ENCODE data around the gene THEMIS2.

THEMIS2 gene

GRCh38 chr1:27886744-27887143, 14.4 kb downstream of the THEMIS2 start:
- DNase-seq: no peak

- DNase-seq: no peak
These were observed 15.1 kb downstream of the THEMIS2 start for GRCh38 chr1:27887215-27888021.

- DNase-seq: no peak
These were observed 17.2 kb downstream of the THEMIS2 start for GRCh38 chr1:27889506-27889905.

GRCh38 chr1:27891196-27891889, 19.0 kb downstream of the THEMIS2 start:
- no peak for DNase-seq

GRCh38 chr1:27894521-27894920, 22.2 kb downstream of the THEMIS2 start:
- DNase-seq: no peak

GRCh38 chr1:27906759-27907158, 34.4 kb downstream of the THEMIS2 start:
- no peak for DNase-seq

- DNase-seq: no peak
These were observed 40.1 kb downstream of the THEMIS2 start for GRCh38 chr1:27912429-27912828.

GRCh38 chr1:27915082-27915575, 42.8 kb downstream of the THEMIS2 start:
- DNase-seq: no peak

- DNase-seq: no peak
These were observed 49.9 kb downstream of the THEMIS2 start for GRCh38 chr1:27922272-27922671.

- DNase-seq: no peak
These were observed 56.0 kb downstream of the THEMIS2 start for GRCh38 chr1:27928216-27928954.

- no peak for DNase-seq
These were observed 58.8 kb downstream of the THEMIS2 start for GRCh38 chr1:27931184-27931583.

GRCh38 chr1:27931759-27932158, 59.4 kb downstream of the THEMIS2 start:
- DNase-seq: no peak

- DNase-seq: peak; percentile 93
These were observed 62.6 kb downstream of the THEMIS2 start, which contains the start of gene SMPDL3B for GRCh38 chr1:27934818-27935549. SMPDL3B (plus strand) TSS chr1:27935000; CDS start chr1:27935184, 184 bp downstream.

- no peak for DNase-seq
These were observed 63.4 kb downstream of the THEMIS2 start for GRCh38 chr1:27935721-27936120.

Data from islet precursor cell (in vitro differentiated cells).